Kidney (tissue), 13 donors: ENCODE measurements around the gene TARP.

Source experiments
- DNase-seq, 5 donors: peaks; one replicate each; pipeline ENCODE4 v3.0.0-alpha.2; 2013 to 2020
- FAIRE-seq: peaks from 2 replicates; lab custom pipeline; 2012; peaks lifted over from hg19 to GRCh38; lab: Jason Lieb, UNC
- H3K27ac ChIP-seq, 2 donors: one replicate each; pipeline ENCODE4 v1.7.0; 2013; ENCODE audit warnings: low read depth in 2 of 2, low read length in 2 of 2, inconsistent platforms in 1 of 2
- H3K27me3 ChIP-seq: one replicate; pipeline ENCODE4 v1.7.1; 2013; ENCODE audit warnings: low read length, inconsistent platforms; ENCODE audit not compliant: control insufficient read depth, insufficient read depth
- H3K36me3 ChIP-seq, 3 donors: one replicate each; pipeline versions ENCODE4 v1.7.0 to v1.7.1; 2013; ENCODE audit warnings: low read length in 3 of 3, control low read depth in 1 of 3, inconsistent platforms in 1 of 3; ENCODE audit not compliant: insufficient read depth in 3 of 3, control insufficient read depth in 2 of 3
- H3K4me1 ChIP-seq, 3 donors: one replicate each; pipeline versions ENCODE4 v1.7.0 to v1.7.1; 2013; ENCODE audit warnings: low read length in 3 of 3, inconsistent platforms in 1 of 3, low read depth in 1 of 3; ENCODE audit not compliant: control insufficient read depth in 2 of 3, insufficient read depth in 2 of 3
- H3K4me3 ChIP-seq, 3 donors: one replicate each; pipeline versions ENCODE4 v1.7.0 to v1.8.1; 2013; ENCODE audit warnings: low read length in 3 of 3, control low read depth in 1 of 3, inconsistent platforms in 1 of 3
- H3K9ac ChIP-seq, 3 donors: one replicate each; pipeline versions ENCODE4 v1.7.0 to v1.7.1; 2013; ENCODE audit warnings: low read length in 3 of 3, control low read depth in 1 of 3, inconsistent platforms in 1 of 3
- H3K9me3 ChIP-seq, 3 donors: one replicate each; pipeline versions ENCODE4 v1.7.0 to v1.7.1; 2013; ENCODE audit warnings: low read length in 3 of 3, control low read depth in 1 of 3, inconsistent platforms in 1 of 3; ENCODE audit not compliant: control insufficient read depth in 2 of 3, insufficient read depth in 1 of 3
- CTCF ChIP-seq: IDR thresholded peaks from 3 replicates; pipeline ENCODE4 v1.5.1; 2012; ENCODE audit warnings: mild to moderate bottlenecking, moderate library complexity, borderline replicate concordance; ENCODE audit not compliant: insufficient read depth; ENCODE audit errors: extremely low read depth
- intact Hi-C: fragments of 100-400 bp; cut with DNase I; formaldehyde crosslinking; loops from one replicate; pipeline ENCODE4 v1.11.1; 2022
- donor health status: control.
- donor health status: control.
- donor health status: control.
- donor health status: control.
- donor health status: control.
- donor health status: DM: yes; HTN: yes; CAD: no.
- donor health status: Normal renal cell carcinoma (clear cell type).

Gene TARP

GRCh38 chr7:38224392-38224791 lies 49.0 kb downstream of the TARP start:
- H3K36me3 ChIP-seq, result peaks cover 6 to 32% (median 15%) of the 10 kb centered on the region in 3 donors
- intact Hi-C loops, result loop anchor here (10.0 kb wide), 1 partner anchor 120 kb away; no protein-coding TSS in a partner anchor

GRCh38 chr7:38223306-38223705 lies 50.1 kb downstream of the TARP start:
- Histone ChIP-seq H3K9ac (no peak overlapping the region), H3K9me3 (no peaks in the 10 kb centered on the region), H3K4me1 (no peaks in the 10 kb centered on the region), H3K4me3 (no peak overlapping the region), H3K36me3 (peaks cover 6 to 31% (median 15%) of the 10 kb centered on the region in 3 donors), H3K27me3 (no peaks in the 10 kb centered on the region), H3K27ac (no peak overlapping the region)
- intact Hi-C loops, result loop anchor here (10.0 kb wide), 1 partner anchor 119 kb away; no protein-coding TSS in a partner anchor
- no peak for TF ChIP-seq CTCF
- DNase-seq (no peak), FAIRE-seq (no peak)

More at GRCh38 chr7:38224392-38224791, 49.0 kb downstream of the TARP start:
- H3K27me3 ChIP-seq, result no peaks in the 10 kb centered on the region
- no peak for TF ChIP-seq CTCF
- H3K4me3 ChIP-seq, result no peak overlapping the region
- DNase-seq (no peak), FAIRE-seq (no peak)
- no peak overlapping the region for H3K9ac ChIP-seq
- H3K27ac ChIP-seq, result no peak overlapping the region
- no peaks in the 10 kb centered on the region for H3K9me3 ChIP-seq
- no peaks in the 10 kb centered on the region for H3K4me1 ChIP-seq

GRCh38 chr7:38222481-38223096 lies 50.8 kb downstream of the TARP start:
- H3K27me3 ChIP-seq, result no peaks in the 10 kb centered on the region
- intact Hi-C loops, result loop anchor here (10.0 kb wide), 1 partner anchor 118 kb away; no protein-coding TSS in a partner anchor
- DNase-seq (peak in 2 of 5 donors; percentile 67 to 79), FAIRE-seq (peak; percentile 94)
- H3K4me3 ChIP-seq, result no peak overlapping the region
- no peaks in the 10 kb centered on the region for H3K9me3 ChIP-seq
- TF ChIP-seq CTCF, result peak; percentile 93
- peaks cover 6 to 31% (median 15%) of the 10 kb centered on the region in 3 donors for H3K36me3 ChIP-seq
- H3K27ac ChIP-seq, result no peak overlapping the region
- no peak overlapping the region for H3K9ac ChIP-seq
- no peaks in the 10 kb centered on the region for H3K4me1 ChIP-seq
